Mononuclear cell (primary cell): ENCODE results near the gene MSH4. TPM values are rescaled to one million over a fixed set of nuclear protein-coding genes. Genes with fewer than 3 reads are reported as not detected.
A peak's percentile ranks its signal among the peaks of the same experiment; 100 is the strongest.
"Not testable (repeated sequence)": the region's sequence is repeated elsewhere in the genome, so short reads cannot be mapped to it uniquely, and the experiment has no call there.

Experiments
- H3K27me3 ChIP-seq: 2 replicates; pipeline ENCODE4 v1.6.0; 2011; ENCODE audit warnings: low read length, control low read depth; ENCODE audit not compliant: insufficient read depth
- H3K4me1 ChIP-seq: 2 replicates; pipeline ENCODE4 v1.5.1; 2011; ENCODE audit warnings: mild to moderate bottlenecking, low read length, control low read depth; ENCODE audit not compliant: insufficient read depth
- H3K4me3 ChIP-seq: 2 replicates; pipeline ENCODE4 v1.5.1; 2011; ENCODE audit warnings: mild to moderate bottlenecking, low read length, moderate library complexity
- H3K9me3 ChIP-seq: 2 replicates; pipeline ENCODE4 v1.5.1; 2011; ENCODE audit warnings: low read depth, mild to moderate bottlenecking, control low read depth, low read length
- total RNA-seq: library from RNA; depleted of rRNA; stranded (reverse); fragments of >200 nt; gene quantifications from one replicate; pipeline ENCODE4 v1.2.3, GENCODE V29; 2012

The MSH4 gene
- total RNA-seq, 1 donor, result 0.31 TPM

DNA sequence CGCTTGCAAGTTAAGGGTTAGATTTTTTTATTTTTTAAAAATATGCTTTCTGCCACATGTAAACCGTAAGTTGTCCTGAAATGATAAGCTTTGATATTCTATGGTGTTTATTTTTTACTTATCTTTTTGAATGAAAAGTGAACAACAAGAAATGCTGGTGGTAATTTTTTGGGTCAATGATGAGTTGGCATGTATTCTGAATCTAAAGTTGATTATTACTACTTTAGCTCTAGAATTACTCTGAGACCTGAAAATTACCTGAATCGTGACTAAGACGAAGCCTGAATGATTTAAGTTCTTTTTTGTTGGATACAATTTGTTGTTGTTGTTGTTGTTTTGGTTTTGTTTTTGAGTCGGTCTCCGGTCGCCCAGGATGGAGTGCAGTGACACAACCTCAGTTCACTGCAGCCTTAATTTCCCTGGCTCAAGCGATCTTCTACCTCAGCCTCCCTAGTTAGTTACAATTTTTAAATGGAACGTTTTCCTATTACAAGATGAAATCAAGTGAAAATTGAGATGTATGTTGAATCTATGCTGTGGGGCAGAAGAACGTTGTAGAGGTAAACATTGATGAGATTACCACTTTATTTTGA lies 9.7 kb upstream of the MSH4 start:
- Histone ChIP-seq H3K4me1 (peaks cover 59% of the 10 kb centered on the region), H3K4me3 (peak overlapping the region; percentile 96), H3K9me3 (no peaks in the 10 kb centered on the region), H3K27me3 (no peaks in the 10 kb centered on the region)

DNA sequence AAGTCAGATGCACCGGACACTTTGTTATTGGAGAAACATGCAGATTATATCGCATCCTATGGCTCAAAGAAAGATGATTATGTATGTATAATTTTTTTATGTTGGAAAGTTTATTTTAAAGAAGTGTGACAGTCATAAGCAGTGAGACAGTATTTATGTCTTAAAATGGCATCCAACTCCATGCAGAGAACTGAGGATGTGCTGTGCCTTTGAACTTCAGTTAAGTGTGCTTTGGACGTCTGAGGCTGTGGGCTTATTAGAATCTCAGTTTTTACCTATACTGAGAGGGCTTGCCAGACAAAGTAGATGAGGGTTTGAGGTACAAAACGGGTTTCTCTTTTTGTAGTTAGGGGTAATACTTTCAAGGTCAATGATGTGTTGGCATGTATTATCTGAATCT lies 9.2 kb upstream of the MSH4 start:
- Histone ChIP-seq H3K4me1 (peaks cover 59% of the 10 kb centered on the region), H3K9me3 (no peaks in the 10 kb centered on the region), H3K27me3 (no peaks in the 10 kb centered on the region), H3K4me3 (peak overlapping the region; percentile 96)

- no peaks in the 10 kb centered on the region for H3K9me3 ChIP-seq
- no peaks in the 10 kb centered on the region for H3K27me3 ChIP-seq
- peaks cover 48% of the 10 kb centered on the region for H3K4me1 ChIP-seq
- H3K4me3 ChIP-seq, result no peak overlapping the region
Measured at GRCh38 chr1:75789988-75790387, 6.7 kb upstream of the MSH4 start.

DNA sequence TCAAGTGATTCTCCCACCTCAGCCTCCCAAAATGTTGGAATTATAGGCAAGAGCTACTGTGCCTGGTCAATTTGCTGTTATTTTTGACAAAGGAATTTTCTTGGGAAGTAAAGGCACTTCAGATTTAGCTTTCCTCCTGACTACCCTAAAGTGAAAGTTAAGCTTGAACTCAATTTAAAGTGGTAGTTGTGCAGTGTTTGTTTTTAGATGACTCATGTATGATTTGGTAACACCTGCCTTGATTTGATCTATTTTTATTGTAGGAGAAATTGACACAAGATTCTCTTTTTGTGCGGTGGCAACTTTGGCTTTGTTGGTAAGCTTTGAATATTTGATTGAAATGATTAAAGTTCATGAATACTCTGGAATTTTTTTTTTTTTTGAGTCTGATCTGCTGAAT lies 5.7 kb upstream of the MSH4 start:
- peaks cover 41% of the 10 kb centered on the region for H3K4me1 ChIP-seq
- H3K9me3 ChIP-seq, result no peaks in the 10 kb centered on the region
- no peaks in the 10 kb centered on the region for H3K27me3 ChIP-seq
- H3K4me3 ChIP-seq, result no peak overlapping the region

DNA sequence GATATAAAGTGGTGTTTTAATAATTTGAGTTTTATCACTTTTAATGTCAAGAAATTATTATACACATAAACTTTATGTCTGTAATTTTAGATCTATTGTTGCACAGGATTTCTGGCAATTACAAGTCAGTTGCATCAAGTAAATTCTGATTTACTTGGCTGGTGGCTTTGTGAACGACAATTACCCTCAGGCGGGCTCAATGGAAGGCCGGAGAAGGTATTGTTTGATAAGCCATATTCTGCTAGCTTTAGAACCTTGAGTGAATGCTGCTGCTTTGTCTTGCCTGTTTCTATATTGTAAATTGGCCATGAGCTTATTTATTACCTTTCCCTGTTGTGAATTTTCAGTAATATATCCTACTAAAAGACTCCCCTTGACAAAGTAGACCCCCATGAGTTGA lies 4.6 kb upstream of the MSH4 start:
- Histone ChIP-seq H3K4me1 (peaks cover 38% of the 10 kb centered on the region), H3K27me3 (no peaks in the 10 kb centered on the region), H3K4me3 (no peak overlapping the region), H3K9me3 (no peaks in the 10 kb centered on the region)

DNA sequence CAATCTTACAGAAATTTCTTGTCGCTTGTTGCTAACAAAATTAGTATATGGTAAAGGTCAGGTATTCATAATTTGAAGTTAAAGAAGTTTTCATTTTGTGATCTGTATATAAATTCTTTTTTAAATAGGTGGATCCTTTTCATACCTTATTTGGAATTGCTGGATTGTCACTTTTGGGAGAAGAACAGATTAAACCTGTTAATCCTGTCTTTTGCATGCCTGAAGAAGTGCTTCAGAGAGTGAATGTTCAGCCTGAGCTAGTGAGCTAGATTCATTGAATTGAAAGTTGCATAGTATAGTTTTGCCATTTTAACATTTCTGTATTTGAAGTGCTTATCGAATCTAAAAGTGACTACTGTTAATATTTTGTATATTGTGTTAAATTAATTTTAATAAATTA lies 2.3 kb upstream of the MSH4 start:
- H3K9me3 ChIP-seq, result no peaks in the 10 kb centered on the region

DNA sequence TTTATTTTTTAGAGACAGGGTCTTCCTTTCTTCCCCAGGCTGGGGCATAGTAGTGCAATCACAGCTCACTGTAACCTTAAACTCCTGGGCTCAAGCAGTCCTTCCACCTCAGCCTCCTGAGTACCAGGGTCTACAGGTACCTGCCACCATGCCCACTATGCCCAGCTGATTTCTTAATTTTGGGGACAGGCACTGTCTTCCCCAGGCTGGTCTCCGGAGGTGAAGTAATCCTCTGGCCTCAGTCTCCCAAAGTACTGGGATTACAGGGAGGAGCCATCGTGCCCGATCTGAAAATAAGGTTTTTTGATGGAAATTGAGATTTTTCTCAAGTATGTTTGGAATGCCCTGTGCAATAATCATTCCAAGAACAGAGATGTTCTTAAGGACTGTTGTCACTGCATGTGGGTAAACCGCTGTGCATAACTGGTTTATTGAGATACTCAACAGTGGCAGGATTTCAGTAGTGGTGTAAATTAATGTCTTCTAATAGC lies 934 bp upstream of the MSH4 start:
- no peaks in the 10 kb centered on the region for H3K27me3 ChIP-seq
- no peak overlapping the region for H3K4me3 ChIP-seq
- H3K9me3 ChIP-seq, result no peaks in the 10 kb centered on the region
- peaks cover 4% of the 10 kb centered on the region for H3K4me1 ChIP-seq

More for the DNA sequence above, 2.3 kb upstream of the MSH4 start:
- Histone ChIP-seq H3K27me3 (no peaks in the 10 kb centered on the region), H3K4me1 (peaks cover 15% of the 10 kb centered on the region), H3K4me3 (no peak overlapping the region)

DNA sequence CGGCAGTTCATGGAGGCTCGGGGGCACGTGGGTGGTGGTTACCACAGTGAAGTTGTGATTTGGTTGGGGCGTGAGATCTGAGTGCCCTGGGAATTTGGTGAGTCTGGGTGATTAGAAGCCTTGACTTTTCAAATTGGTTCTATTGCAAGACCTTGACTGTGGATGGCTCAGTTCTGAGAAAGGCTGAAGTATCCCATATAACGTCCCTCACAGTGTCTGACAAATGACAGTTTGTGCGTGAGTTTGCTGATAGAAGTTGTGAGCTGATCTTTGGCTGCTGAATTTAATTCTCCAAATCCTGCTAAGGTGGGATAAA lies 549 bp downstream of the MSH4 start:
- H3K9me3 ChIP-seq, result no peaks in the 10 kb centered on the region
- no peak overlapping the region for H3K4me3 ChIP-seq
- H3K4me1 ChIP-seq, result no peaks in the 10 kb centered on the region
- no peaks in the 10 kb centered on the region for H3K27me3 ChIP-seq

- no peaks in the 10 kb centered on the region for H3K9me3 ChIP-seq
- H3K4me3 ChIP-seq, result no peak overlapping the region
- no peaks in the 10 kb centered on the region for H3K4me1 ChIP-seq
- no peaks in the 10 kb centered on the region for H3K27me3 ChIP-seq
Measured at GRCh38 chr1:75797606-75798216, 1.0 kb downstream of the MSH4 start.

DNA sequence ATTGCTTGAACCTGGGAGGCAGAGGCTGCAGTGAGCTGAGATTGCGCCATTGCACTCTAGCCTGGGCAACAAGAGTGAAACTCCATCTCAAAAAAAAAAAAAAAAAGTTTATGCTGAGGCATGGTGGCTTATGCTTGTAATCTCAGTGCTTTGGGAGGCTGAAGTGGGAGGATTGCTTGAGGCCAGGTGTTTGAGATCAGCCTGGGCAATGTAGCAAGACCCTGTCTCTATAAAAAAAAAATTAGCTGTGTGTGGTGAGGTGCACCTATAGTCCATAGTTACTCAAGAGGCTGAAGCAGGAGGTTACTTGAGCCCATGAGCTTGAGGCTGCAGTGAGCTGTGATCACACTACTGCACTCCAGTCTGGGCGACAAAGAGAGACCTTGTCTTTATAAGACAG lies 4.8 kb downstream of the MSH4 start:
- not testable (repeated sequence) for H3K9me3 ChIP-seq, H3K4me3 ChIP-seq, H3K4me1 ChIP-seq, H3K27me3 ChIP-seq

- Histone ChIP-seq H3K27me3 (no peaks in the 10 kb centered on the region), H3K4me1 (no peaks in the 10 kb centered on the region), H3K9me3 (no peaks in the 10 kb centered on the region), H3K4me3 (no peak overlapping the region)
Measured at GRCh38 chr1:75808921-75809320, 12.2 kb downstream of the MSH4 start.

DNA sequence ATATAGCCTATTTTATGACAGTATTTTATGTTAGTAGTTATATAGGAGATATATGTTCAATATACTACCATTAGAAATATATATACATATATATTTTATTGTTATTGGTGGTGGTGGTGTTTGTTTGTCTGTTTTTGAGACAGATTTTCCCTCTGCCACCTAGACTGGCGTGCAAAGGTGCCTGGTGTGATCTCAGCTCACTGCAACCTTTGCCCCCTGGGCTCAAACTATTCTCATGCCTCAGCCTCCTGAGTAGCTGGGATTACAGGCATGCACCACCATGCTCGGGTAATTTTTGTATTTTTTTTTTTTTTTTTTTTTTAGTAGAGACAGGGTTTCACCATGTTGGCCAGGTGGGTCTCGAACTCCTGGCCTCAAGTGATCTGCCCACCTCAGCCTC lies 13.4 kb downstream of the MSH4 start:
- H3K4me3 ChIP-seq, H3K9me3 ChIP-seq, H3K4me1 ChIP-seq, H3K27me3 ChIP-seq: not testable (repeated sequence)

DNA sequence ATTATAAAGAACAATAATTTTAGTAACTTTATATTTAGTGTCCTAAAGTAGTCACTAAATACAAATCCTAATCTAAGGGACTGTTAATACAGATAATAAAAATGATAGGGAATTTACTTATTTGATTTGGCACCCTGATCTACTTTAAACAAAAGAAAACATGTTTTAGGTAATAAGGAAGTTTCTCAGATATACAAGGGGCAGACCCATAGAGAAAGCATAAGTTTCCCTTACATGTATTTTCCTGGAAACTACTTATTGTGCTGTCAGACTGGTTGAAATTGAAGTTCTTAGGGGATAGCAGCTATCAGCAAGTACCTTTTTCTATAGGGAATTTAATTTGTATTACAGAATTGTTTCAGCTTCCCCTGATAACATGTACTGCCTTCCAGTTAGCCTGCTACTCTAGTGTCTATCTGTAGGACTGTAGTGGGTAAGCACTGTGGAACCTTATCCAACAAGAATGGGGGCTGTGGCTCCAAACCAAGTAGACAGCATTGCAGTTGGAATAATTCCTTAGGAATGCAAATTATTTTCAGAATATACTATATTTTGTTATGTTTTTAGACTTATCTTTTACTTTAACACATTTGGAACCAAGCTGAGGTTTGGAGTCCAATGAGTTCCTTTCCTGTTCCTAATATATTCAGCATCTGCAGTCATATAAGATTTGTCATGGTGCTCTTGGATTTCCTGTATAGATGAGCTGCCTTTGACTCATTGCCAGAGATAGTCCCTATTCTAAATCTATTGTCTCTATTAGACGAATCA lies 14.7 kb downstream of the MSH4 start:
- Histone ChIP-seq H3K4me3 (no peak overlapping the region), H3K9me3 (no peaks in the 10 kb centered on the region), H3K27me3 (no peaks in the 10 kb centered on the region), H3K4me1 (no peaks in the 10 kb centered on the region)

GRCh38 chr1:75812065-75812464 lies 15.4 kb downstream of the MSH4 start:
- no peaks in the 10 kb centered on the region for H3K4me1 ChIP-seq
- no peak overlapping the region for H3K4me3 ChIP-seq
- no peaks in the 10 kb centered on the region for H3K9me3 ChIP-seq
- no peaks in the 10 kb centered on the region for H3K27me3 ChIP-seq

DNA sequence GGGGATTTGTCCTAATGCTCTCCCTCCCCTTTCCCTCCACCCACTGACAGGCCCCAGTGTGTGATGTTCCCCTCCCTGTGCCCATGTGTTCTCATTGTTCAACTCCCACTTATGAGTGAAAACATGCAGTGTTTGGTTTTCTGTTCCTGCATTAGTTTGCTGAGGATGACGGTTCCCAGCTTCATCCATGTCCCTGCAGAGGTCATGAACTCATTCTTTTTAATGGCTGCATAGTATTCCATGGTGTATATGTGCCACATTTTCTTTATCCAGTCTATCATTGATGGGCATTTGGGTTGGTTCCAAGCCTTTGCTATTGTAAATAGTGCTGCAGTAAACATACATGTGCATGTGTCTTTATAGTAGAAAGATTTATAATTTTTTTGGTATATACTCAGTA lies 26.9 kb downstream of the MSH4 start:
- not testable (repeated sequence) for H3K9me3 ChIP-seq, H3K4me1 ChIP-seq, H3K27me3 ChIP-seq, H3K4me3 ChIP-seq
